SU-DHL-6 (cell line): ENCODE results near the gene SLC35F5.

Source experiments
- H2AFZ ChIP-seq: fragments of 200-600 bp; sonication (generic); 2 replicates; pipeline ENCODE4 v1.6.1; 2014; ENCODE audit warnings: low read depth, mild to moderate bottlenecking, moderate library complexity, mixed read lengths, antibody characterized with exemption, low read length; ENCODE audit not compliant: severe bottlenecking
- H3F3A ChIP-seq: fragments of 200-600 bp; shearing (Covaris generic); 2 replicates; pipeline ENCODE4 v1.6.0; 2016; ENCODE audit warnings: antibody characterized with exemption, mild to moderate bottlenecking; ENCODE audit not compliant: insufficient read depth
- H3K27ac ChIP-seq: fragments of 200-600 bp; sonication (generic); 2 replicates; pipeline ENCODE4 v1.5.1; 2016; ENCODE audit warnings: low read depth, mild to moderate bottlenecking, low read length, moderate library complexity, mixed read lengths
- H3K27me3 ChIP-seq: fragments of 200-600 bp; sonication (generic), shearing (Covaris generic); 2 replicates; pipeline ENCODE4 v1.6.0; 2014; ENCODE audit warnings: mild to moderate bottlenecking, low read length
- H3K36me3 ChIP-seq: fragments of 200-600 bp; sonication (generic); 2 replicates; pipeline ENCODE4 v1.6.1; 2014; ENCODE audit warnings: mild to moderate bottlenecking, low read length, mixed read lengths
- H3K4me2 ChIP-seq: fragments of 300-600, 200-600 bp; shearing (Covaris generic), sonication (generic); 2 replicates; pipeline ENCODE4 v1.6.0; 2014; ENCODE audit warnings: low read length, low read depth, mild to moderate bottlenecking; ENCODE audit not compliant: poor library complexity, severe bottlenecking
- H3K4me3 ChIP-seq: fragments of 200-600 bp; sonication (generic); 2 replicates; pipeline ENCODE4 v1.5.1; 2014; ENCODE audit warnings: antibody characterized with exemption, low read length, mild to moderate bottlenecking, mixed read lengths; ENCODE audit not compliant: insufficient read depth, poor library complexity, severe bottlenecking
- H3K79me2 ChIP-seq: fragments of 200-600 bp; sonication (generic); 2 replicates; pipeline ENCODE4 v1.6.1; 2014; ENCODE audit warnings: mild to moderate bottlenecking, low read length, moderate library complexity; ENCODE audit not compliant: insufficient read depth
- H3K9ac ChIP-seq: fragments of 200-600 bp; sonication (generic); 2 replicates; pipeline ENCODE4 v1.7.0; 2014; ENCODE audit warnings: mild to moderate bottlenecking, low read length
- H3K9me2 ChIP-seq: fragments of 200-600 bp; sonication (generic); replicated peaks from 2 replicates; pipeline ENCODE4 v1.6.1; 2014; ENCODE audit warnings: low read length; ENCODE audit not compliant: insufficient read depth
- H3K9me3 ChIP-seq: fragments of 200-600 bp; sonication (generic); 2 replicates; pipeline ENCODE4 v1.6.1; 2014; ENCODE audit warnings: low read length, mixed read lengths; ENCODE audit not compliant: insufficient read depth
- H4K20me1 ChIP-seq: fragments of 200-600 bp; sonication (generic); 2 replicates; pipeline ENCODE4 v1.6.1; 2014; ENCODE audit warnings: low read depth, mild to moderate bottlenecking, antibody characterized with exemption, low read length, moderate library complexity, mixed read lengths
- EZH2phosphoT487 ChIP-seq: fragments of 200-600 bp; sonication (generic), shearing (Covaris generic); conservative IDR thresholded peaks from 2 replicates; pipeline ENCODE4 v1.6.1; 2018; ENCODE audit warnings: mild to moderate bottlenecking, antibody characterized with exemption, low read length, moderate library complexity, mixed read lengths
- TF ChIP-seq, protein P1 (sequence below): fragments of 200-600 bp; sonication (generic); IDR thresholded peaks from one replicate; pipeline ENCODE4 v1.5.1; 2017; ENCODE audit warnings: antibody characterized with exemption, mild to moderate bottlenecking, low read length, moderate library complexity; ENCODE audit not compliant: insufficient read depth, poor library complexity, severe bottlenecking

SLC35F5 gene

DNA sequence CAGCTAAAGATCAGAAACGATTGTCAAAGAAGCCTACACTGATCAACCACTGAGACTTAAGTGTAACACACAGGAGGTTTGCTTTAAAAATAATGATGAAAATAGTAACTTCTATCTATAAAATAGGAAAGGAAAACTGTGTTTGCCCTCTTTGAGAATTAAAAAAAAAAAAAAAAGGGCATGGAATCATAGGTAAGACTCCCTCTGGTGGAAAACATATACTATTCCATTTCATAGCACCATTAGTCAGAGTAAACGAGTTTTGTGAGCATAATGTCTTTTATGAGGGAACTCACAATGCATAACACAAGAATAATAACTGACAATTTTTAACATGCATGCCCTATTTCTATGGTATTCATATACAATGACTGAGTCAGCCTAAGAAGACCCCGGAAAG lies 36.3 kb downstream of the SLC35F5 start:
- TF ChIP-seq EZH2phosphoT487, result no peak
- TF ChIP-seq, protein P1, sequence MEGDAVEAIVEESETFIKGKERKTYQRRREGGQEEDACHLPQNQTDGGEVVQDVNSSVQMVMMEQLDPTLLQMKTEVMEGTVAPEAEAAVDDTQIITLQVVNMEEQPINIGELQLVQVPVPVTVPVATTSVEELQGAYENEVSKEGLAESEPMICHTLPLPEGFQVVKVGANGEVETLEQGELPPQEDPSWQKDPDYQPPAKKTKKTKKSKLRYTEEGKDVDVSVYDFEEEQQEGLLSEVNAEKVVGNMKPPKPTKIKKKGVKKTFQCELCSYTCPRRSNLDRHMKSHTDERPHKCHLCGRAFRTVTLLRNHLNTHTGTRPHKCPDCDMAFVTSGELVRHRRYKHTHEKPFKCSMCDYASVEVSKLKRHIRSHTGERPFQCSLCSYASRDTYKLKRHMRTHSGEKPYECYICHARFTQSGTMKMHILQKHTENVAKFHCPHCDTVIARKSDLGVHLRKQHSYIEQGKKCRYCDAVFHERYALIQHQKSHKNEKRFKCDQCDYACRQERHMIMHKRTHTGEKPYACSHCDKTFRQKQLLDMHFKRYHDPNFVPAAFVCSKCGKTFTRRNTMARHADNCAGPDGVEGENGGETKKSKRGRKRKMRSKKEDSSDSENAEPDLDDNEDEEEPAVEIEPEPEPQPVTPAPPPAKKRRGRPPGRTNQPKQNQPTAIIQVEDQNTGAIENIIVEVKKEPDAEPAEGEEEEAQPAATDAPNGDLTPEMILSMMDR, result no peak
- H3K27ac ChIP-seq, result no peak overlapping the region
- H3K4me3 ChIP-seq, result no peak overlapping the region
- no peaks in the 10 kb centered on the region for H3K79me2 ChIP-seq
- peaks cover 25% of the 10 kb centered on the region for H3F3A ChIP-seq
- H3K27me3 ChIP-seq, result no peaks in the 10 kb centered on the region
- H3K9me3 ChIP-seq, result no peaks in the 10 kb centered on the region
- H3K36me3 ChIP-seq, result peaks cover 36% of the 10 kb centered on the region; the same call in 1 of the 2 replicates
- H4K20me1 ChIP-seq, result no peaks in the 10 kb centered on the region; the same call in 1 of the 2 replicates
- no peak overlapping the region for H3K9ac ChIP-seq
- H2AFZ ChIP-seq, result no peak overlapping the region
- H3K9me2 ChIP-seq, result no peaks in the 10 kb centered on the region
- no peak overlapping the region for H3K4me2 ChIP-seq

DNA sequence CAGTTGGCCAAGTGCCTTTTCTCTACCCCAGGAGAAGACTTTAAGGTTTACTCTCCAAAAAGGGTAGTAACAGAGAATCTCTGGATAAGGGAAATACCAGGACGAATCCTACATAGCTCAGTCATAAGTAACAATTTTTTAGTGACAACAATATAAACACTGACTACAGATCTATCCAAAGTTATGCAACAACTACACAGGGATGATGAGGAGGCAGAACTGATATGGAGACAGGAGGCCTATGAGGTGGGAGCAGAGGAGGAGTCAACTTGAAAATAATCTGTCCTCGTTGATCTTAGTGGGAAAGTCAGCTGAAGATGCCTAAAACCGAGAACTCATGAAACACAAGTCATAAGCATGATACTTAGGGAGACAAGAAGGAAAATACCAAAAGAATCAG lies 40.2 kb downstream of the SLC35F5 start:
- Histone ChIP-seq H3K9me3 (no peaks in the 10 kb centered on the region), H4K20me1 (no peaks in the 10 kb centered on the region; the same call in 1 of the 2 replicates), H3K9ac (no peak overlapping the region), H3K9me2 (no peaks in the 10 kb centered on the region), H3K79me2 (no peaks in the 10 kb centered on the region; the same call in 1 of the 2 replicates), H3K36me3 (peaks cover 44% of the 10 kb centered on the region), H3K27ac (no peak overlapping the region), H3F3A (peaks cover 21% of the 10 kb centered on the region), H3K27me3 (no peaks in the 10 kb centered on the region), H3K4me3 (no peak overlapping the region), H2AFZ (no peak overlapping the region), H3K4me2 (no peak overlapping the region)
- TF ChIP-seq, protein P1, result no peak
- no peak for TF ChIP-seq EZH2phosphoT487

DNA sequence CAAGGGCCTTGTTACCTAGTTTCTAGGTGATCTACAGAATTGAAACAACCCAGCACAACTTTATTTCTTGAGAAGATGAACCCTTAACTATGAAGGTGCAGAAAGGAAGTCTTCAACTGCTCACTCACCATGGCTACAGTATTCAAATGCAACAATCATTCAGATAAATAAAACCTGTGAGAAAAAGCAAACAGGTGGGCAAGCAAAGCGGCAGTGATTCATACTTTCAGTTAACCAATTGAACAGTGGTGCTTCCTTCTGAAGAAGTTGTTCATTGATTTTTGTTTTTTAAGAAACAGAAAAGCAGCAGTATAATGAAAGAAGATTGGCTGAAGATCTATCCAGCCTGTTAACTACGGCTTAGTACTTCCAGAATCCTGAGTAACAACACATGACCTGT lies 43.5 kb downstream of the SLC35F5 start:
- Histone ChIP-seq H3K79me2 (no peaks in the 10 kb centered on the region; the same call in 1 of the 2 replicates), H4K20me1 (no peaks in the 10 kb centered on the region), H3K9me3 (no peaks in the 10 kb centered on the region), H3K9ac (no peak overlapping the region), H3K27ac (no peak overlapping the region), H3F3A (peaks cover 6% of the 10 kb centered on the region; the same call in 1 of the 2 replicates), H2AFZ (no peak overlapping the region), H3K4me3 (no peak overlapping the region), H3K9me2 (no peaks in the 10 kb centered on the region), H3K4me2 (no peak overlapping the region), H3K36me3 (peaks cover 35% of the 10 kb centered on the region), H3K27me3 (no peaks in the 10 kb centered on the region)
- TF ChIP-seq, protein P1, result no peak
